Psoas muscle (tissue), 8 donors: ENCODE results near the gene KCNE3. TPM values are rescaled to one million over a fixed set of nuclear protein-coding genes. Genes with fewer than 3 reads are reported as not detected.

Experiments
- ATAC-seq, 4 donors: fragments of 200-7000 bp; cut with Tn5 transposase; one replicate each; pipeline ENCODE4 v1.9.1; 2020; ENCODE audit warnings: moderate library complexity in 3 of 4, mild to moderate bottlenecking in 2 of 4
- DNase-seq, 2 donors: peaks; one replicate each; pipeline ENCODE4 v3.0.0-alpha.2; 2020
- H3K27ac ChIP-seq: fragments of 200-600 bp; one replicate; pipeline ENCODE4 v1.8.0; 2022
- H3K27me3 ChIP-seq, 3 donors: fragments of 200-600 bp in 1 of 3; one replicate each; pipeline versions ENCODE4 v1.6.1 to v1.8.0; 2013 to 2022; ENCODE audit warnings: low read length in 2 of 3, mild to moderate bottlenecking in 2 of 3, moderate library complexity in 1 of 3; ENCODE audit not compliant: insufficient read depth in 3 of 3
- H3K36me3 ChIP-seq, 2 donors: fragments of 200-600 bp in 1 of 2; one replicate each; pipeline versions ENCODE4 v1.6.1 to v1.8.0; 2013 to 2022; ENCODE audit warnings: low read depth in 1 of 2, mild to moderate bottlenecking in 1 of 2, moderate library complexity in 1 of 2; ENCODE audit not compliant: insufficient read depth in 1 of 2
- H3K4me1 ChIP-seq: fragments of 200-600 bp; one replicate; pipeline ENCODE4 v1.8.0; 2022
- H3K4me3 ChIP-seq: fragments of 200-600 bp; one replicate; pipeline ENCODE4 v1.8.0; 2022; ENCODE audit warnings: mild to moderate bottlenecking
- H3K9me3 ChIP-seq: fragments of 200-600 bp; one replicate; pipeline ENCODE4 v1.8.0; 2022
- CTCF ChIP-seq: fragments of 200-600 bp; IDR thresholded peaks from one replicate; pipeline ENCODE4 v1.8.0; 2022; ENCODE audit warnings: antibody characterized with exemption
- WGBS, 3 donors: extraction: QIAGEN DNeasy Blood & Tissue Kit; methylation state at CpG; one replicate each; pipeline versions ENCODE4 v1.1.6 to v1.1.7; 2013; 5-methylcytosine and 5-hydroxymethylcytosine counted together
- intact Hi-C, 2 donors: fragments of 100-400 bp; cut with DNase I; formaldehyde crosslinking; loops; one replicate each; pipeline versions ENCODE4 v1.11.0 to v1.14.2; 2022
- polyA plus RNA-seq, 3 donors: library from polyadenylated mRNA; stranded (reverse); fragments of 200-250 nt; gene quantifications; one replicate each; pipeline ENCODE4 v1.2.3, GENCODE V29; 2013
- total RNA-seq, 4 donors: library from RNA; stranded (reverse); fragmentation: NEBNext Ultra II Directional in 2 of 4; extraction: Animal tissue kit (Norgen Biotek cat#: 25700) in 2 of 4; gene quantifications; one replicate each; pipeline versions ENCODE4 v1.2.1 to v1.2.4, GENCODE V29; 2021 to 2023
- donor health status: healthy with polysubstance abuse.
- donor health status: DM: no; HTN: no; CAD: no; lungs with moderate emphysema.
- donor health status: Bipolar disorder and iron deficiency.
- donor health status: healthy.
- donor health status: DM: yes; HTN: yes; CAD: no.
- donor health status: DM: no; HTN: no; CAD: no.
- donor health status: DM: no; HTN: no; CAD: no.
- donor health status: DM: yes; HTN: yes; CAD: no.

KCNE3 gene
- total and polyA plus RNA-seq, 7 donors, result 0.21 to 3.3 (median 1.0) TPM

GRCh38 chr11:74450318-74450717 lies 17.0 kb downstream of the KCNE3 start:
- peaks cover 4% of the 10 kb centered on the region for H3K4me1 ChIP-seq
- H3K27me3 ChIP-seq, result no peaks in the 10 kb centered on the region
- ATAC-seq (no peak), DNase-seq (no peak)
- 75 to 77% (median 77%) methylated on average over 6 of the region's 6 CpGs for WGBS, 3 donors
- H3K9me3 ChIP-seq, result no peaks in the 10 kb centered on the region
- H3K4me3 ChIP-seq, result no peak overlapping the region
- H3K36me3 ChIP-seq, result no peaks in the 10 kb centered on the region
- no peak overlapping the region for H3K27ac ChIP-seq
- no peak for TF ChIP-seq CTCF
- intact Hi-C loops, result loop anchor here (2.0 to 10.0 kb wide), 2 partner anchors 196 to 284 kb away; partner anchors contain the start of gene CHRDL2 (in 1 of the 2)

- DNase-seq (no peak), ATAC-seq (peak; percentile 69 to 79 (median 71))
- H3K27me3 ChIP-seq, result no peaks in the 10 kb centered on the region
- no peaks in the 10 kb centered on the region for H3K9me3 ChIP-seq
- no peak overlapping the region for H3K27ac ChIP-seq
- intact Hi-C loops, result loop anchor here in 1 of 2 donors (2.0 to 5.0 kb wide), 3 partner anchors 61 to 195 kb away; no protein-coding TSS in a partner anchor
- no peaks in the 10 kb centered on the region for H3K36me3 ChIP-seq
- WGBS, 3 donors, result 57 to 65% (median 65%) methylated on average over 2 of the region's 2 CpGs
- no peak overlapping the region for H3K4me3 ChIP-seq
- H3K4me1 ChIP-seq, result peaks cover 4% of the 10 kb centered on the region
- TF ChIP-seq CTCF, result peak; percentile 72
These were observed 17.9 kb downstream of the KCNE3 start for GRCh38 chr11:74449369-74449931.

- no peak for DNase-seq
- H3K4me1 ChIP-seq, result peaks cover 19% of the 10 kb centered on the region
- intact Hi-C loops, result loop anchor here (2.0 to 5.0 kb wide), 4 partner anchors 57 to 193 kb away; no protein-coding TSS in a partner anchor
- no peaks in the 10 kb centered on the region for H3K27me3 ChIP-seq
- no peak overlapping the region for H3K27ac ChIP-seq
- TF ChIP-seq CTCF, result no peak
- no peaks in the 10 kb centered on the region for H3K9me3 ChIP-seq
- H3K4me3 ChIP-seq, result no peak overlapping the region
- ATAC-seq, result no peak
- H3K36me3 ChIP-seq, result no peaks in the 10 kb centered on the region
These were observed 19.6 kb downstream of the KCNE3 start for GRCh38 chr11:74447720-74448119.

DNA sequence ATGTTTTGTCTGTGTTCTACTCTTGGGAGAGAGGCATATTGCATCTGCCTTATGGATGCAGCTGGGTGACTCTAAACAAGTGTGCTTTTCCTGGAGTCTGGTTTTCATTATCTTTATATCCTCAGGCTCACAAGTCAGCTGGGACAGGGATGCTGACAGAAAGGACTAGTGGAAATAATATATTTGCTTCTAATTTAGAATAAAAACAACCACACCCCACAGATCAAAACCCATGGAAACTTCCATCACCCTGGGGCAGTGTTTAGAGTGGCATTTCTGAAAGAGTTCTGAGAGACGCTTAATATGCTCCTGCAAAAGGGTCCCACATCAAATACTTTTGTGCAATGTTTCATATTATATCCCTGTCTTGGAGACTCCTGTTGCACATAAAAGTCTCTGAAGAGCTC lies 20.8 kb downstream of the KCNE3 start:
- Histone ChIP-seq H3K4me3 (no peak overlapping the region), H3K36me3 (no peaks in the 10 kb centered on the region), H3K27me3 (no peaks in the 10 kb centered on the region), H3K27ac (no peak overlapping the region), H3K4me1 (peaks cover 22% of the 10 kb centered on the region), H3K9me3 (no peaks in the 10 kb centered on the region)
- 88 to 92% (median 91%) methylated on average over 1 of the region's 1 CpG for WGBS, 3 donors
- ATAC-seq (no peak), DNase-seq (no peak)
- no peak for TF ChIP-seq CTCF
- intact Hi-C loops, result loop anchor here (2.0 to 5.0 kb wide), 2 partner anchors 56 to 124 kb away; no protein-coding TSS in a partner anchor
